Bronchial epithelial cell (primary cell): Measurements from ENCODE around the gene CD63. TPM values are rescaled to one million over a fixed set of nuclear protein-coding genes. Genes with fewer than 3 reads are reported as not detected.

Experiments
- DNase-seq: peaks from one replicate; pipeline ENCODE4 v3.0.0-alpha.2; 2010; ENCODE audit warnings: low read depth
- FAIRE-seq: peaks from 2 replicates; lab custom pipeline; 2011; peaks lifted over from hg19 to GRCh38; lab: Jason Lieb, UNC
- H3K27me3 ChIP-seq: 2 replicates; pipeline ENCODE4 v1.5.1; 2011; ENCODE audit warnings: low read length; ENCODE audit not compliant: control insufficient read depth, insufficient read depth
- H3K36me3 ChIP-seq: 2 replicates; pipeline ENCODE4 v1.5.1; 2011; ENCODE audit warnings: low read length; ENCODE audit not compliant: control insufficient read depth, insufficient read depth
- H3K4me3 ChIP-seq: 2 replicates; pipeline ENCODE4 v1.5.1; 2011; ENCODE audit warnings: mild to moderate bottlenecking, low read depth, low read length, control low read depth
- CTCF ChIP-seq: IDR thresholded peaks from 2 replicates; pipeline ENCODE4 v1.5.1; 2011; ENCODE audit warnings: mild to moderate bottlenecking, moderate library complexity, low read length, control low read depth, inconsistent platforms; ENCODE audit not compliant: insufficient read depth, severe bottlenecking
- total RNA-seq: library from RNA; depleted of rRNA; stranded (reverse); fragments of >200 nt; gene quantifications from 2 replicates; pipeline ENCODE4 v1.2.1, GENCODE V29; 2014

The CD63 gene
- total RNA-seq, 1 donor from 2014 or later = 1,301 TPM

DNA sequence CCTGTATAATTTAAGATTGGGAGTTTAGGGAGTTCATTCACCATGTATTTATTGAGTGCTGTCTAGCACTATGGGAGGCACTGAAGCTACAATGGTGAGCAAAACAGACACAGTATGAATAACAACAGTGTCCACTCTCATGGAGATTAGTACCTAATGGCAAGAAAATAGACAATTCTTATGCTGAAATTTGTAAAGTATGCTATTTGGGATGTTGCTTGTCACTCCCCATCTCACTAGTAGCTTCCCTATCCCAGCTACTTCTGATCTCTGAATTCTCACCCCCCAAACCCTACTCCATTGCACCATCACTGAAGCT lies 18.1 kb upstream of the CD63 start:
- FAIRE-seq (no peak), DNase-seq (no peak)
- Histone ChIP-seq H3K27me3 (no peaks in the 10 kb centered on the region), H3K36me3 (peaks cover 2% of the 10 kb centered on the region), H3K4me3 (no peak overlapping the region)
- TF ChIP-seq CTCF = no peak

- no peak for TF ChIP-seq CTCF
- no peak for DNase-seq
- Histone ChIP-seq H3K36me3 (no peaks in the 10 kb centered on the region), H3K4me3 (no peak overlapping the region), H3K27me3 (no peaks in the 10 kb centered on the region)
- FAIRE-seq = no peak
Measured at GRCh38 chr12:55746174-55746912, 17.5 kb upstream of the CD63 start.

DNA sequence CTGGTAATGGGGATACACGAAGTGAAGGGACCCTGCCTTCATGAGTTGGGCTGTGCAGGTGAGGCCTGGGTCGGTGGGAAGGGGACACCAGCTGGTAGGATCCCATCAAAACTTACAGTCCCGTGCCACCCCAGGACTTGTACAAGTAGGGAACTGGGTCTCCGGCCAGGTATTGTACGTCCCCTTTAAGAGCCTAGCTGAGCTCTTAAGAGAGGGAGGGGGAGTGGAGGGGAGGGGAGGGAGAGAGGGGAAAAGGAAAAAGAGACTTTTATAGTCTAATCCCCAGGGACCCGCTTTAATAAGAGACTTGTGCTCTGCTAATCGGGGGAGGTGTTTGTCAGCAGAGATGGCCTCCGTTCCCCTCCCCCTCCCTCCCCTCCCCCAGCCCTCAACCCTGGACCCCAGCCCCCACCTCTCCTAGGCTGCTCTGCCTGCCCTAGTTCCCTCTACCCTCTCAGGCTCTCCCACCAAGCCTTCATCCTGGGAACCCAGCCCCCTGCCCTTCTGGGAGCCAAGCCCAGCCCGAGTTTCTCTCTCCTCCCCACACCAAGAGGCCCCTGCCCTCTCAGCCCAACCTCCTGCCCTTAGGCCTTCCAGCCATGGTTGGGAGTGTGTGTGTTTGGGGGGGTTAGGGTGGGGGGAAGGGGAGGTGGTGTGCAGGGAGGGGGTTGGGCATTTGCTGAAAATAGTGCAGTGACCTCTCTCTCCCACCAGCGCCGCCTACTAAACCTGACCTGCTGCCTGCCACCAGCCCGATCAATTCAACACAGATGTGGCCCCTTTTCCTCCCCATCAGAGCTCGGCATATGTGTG lies 16.8 kb upstream of the CD63 start:
- no peak for TF ChIP-seq CTCF
- Histone ChIP-seq H3K27me3 (no peaks in the 10 kb centered on the region), H3K36me3 (no peaks in the 10 kb centered on the region), H3K4me3 (no peak overlapping the region)
- DNase-seq (no peak), FAIRE-seq (no peak)

- TF ChIP-seq CTCF = no peak
- DNase-seq (no peak), FAIRE-seq (no peak)
- no peak overlapping the region for H3K4me3 ChIP-seq
- H3K27me3 ChIP-seq = no peaks in the 10 kb centered on the region
- H3K36me3 ChIP-seq = no peaks in the 10 kb centered on the region
Measured at GRCh38 chr12:55744340-55745030, 15.7 kb upstream of the CD63 start.

- Histone ChIP-seq H3K27me3 (no peaks in the 10 kb centered on the region), H3K4me3 (peak overlapping the region; percentile 46), H3K36me3 (no peaks in the 10 kb centered on the region)
- DNase-seq = peak; percentile 39
- no peak for FAIRE-seq
- peak; percentile 20 for TF ChIP-seq CTCF
Measured at GRCh38 chr12:55743406-55744339, 14.9 kb upstream of the CD63 start.
